ENCODE data around the gene RPS18.
A peak's percentile ranks its signal among the peaks of the same experiment; 100 is the strongest.
"Not testable (repeated sequence)": the region's sequence is repeated elsewhere in the genome, so short reads cannot be mapped to it uniquely, and the experiment has no call there.

The RPS18 gene

DNA sequence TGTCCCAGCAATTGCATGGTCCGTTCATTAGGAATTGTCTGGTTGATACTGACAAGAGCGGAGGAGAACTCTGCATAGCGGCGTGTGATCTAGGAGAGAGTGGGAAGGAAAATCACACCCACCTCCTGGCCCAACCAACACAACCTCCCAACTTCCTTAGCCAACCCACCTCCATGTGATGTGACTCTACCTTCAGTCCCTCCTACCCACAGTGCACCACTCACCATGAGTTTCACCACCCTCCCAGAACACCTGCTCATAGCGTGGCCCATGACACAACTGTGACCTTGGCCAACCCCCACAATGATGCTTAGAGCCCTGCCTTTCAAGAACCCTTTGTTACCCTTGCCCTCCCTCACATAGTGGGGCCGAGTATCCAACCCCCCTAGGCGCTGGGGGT, 7.9 kb upstream of the RPS18 start:
- no peak overlapping the region for H3K4me3 ChIP-seq (ENCODE audit: low read depth, low read length)
- no peak for DNase-seq (ENCODE audit: low read depth)

DNA sequence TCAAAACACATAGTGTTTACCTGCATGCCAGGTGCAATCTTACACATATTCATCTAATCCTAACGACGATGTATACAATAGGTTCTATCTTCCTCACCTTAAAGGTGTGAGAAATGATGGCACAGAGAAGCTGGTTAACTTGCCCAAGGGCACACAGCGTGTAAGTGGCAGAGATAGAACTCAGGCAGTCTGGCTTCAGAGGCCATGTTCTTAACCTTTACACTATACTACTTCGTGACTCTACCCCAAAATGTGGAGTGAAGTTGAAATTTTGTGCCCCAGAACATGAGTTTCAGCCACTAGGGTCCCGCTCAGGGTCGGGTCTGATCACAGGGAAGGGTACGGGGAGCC, 783 bp upstream of the RPS18 start:
- H3K4me3 ChIP-seq (ENCODE audit: low read depth, low read length), result peak overlapping the region; percentile 98
- no peak for DNase-seq (ENCODE audit: low read depth)

DNA sequence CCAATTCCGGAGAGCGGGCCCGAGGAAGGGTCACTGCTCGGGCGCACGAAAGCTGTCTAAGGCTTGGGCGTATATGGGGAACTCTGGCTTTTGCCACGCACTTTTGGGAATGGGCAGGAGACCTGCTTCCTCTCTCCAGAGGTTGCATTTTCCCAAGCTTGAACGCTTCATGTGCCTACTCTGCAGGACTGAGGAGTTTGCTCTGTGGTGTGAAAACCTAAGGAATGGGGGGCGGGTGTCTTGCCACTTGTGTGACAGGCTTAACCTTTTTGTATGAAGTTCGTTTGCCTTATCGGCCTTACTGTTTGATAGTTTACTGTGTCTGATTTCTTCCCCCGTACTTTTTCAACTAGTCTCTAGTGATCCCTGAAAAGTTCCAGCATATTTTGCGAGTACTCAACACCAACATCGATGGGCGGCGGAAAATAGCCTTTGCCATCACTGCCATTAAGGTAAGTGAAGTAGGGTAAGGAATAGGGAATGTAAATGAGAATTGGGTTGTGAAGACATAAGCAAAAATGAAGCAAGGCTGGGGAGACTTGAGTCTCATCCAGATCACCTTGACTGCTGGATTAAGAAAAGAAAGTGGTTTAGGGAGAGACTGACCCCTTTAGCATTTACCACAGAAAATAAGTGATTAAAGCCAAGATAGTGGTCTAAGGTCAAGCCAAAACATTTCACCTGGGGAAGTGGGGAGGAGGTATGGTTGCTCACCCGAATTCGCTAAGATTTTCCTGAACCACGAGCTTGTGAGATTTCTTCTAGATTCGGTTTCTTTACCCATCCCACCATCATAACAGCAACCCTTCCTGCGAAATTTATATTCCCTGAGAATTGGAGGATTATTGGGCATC, 627 bp downstream of the RPS18 start:
- H3K4me3 ChIP-seq (ENCODE audit: low read depth, low read length), result peak overlapping the region; percentile 98
- DNase-seq (ENCODE audit: low read depth), result no peak

DNA sequence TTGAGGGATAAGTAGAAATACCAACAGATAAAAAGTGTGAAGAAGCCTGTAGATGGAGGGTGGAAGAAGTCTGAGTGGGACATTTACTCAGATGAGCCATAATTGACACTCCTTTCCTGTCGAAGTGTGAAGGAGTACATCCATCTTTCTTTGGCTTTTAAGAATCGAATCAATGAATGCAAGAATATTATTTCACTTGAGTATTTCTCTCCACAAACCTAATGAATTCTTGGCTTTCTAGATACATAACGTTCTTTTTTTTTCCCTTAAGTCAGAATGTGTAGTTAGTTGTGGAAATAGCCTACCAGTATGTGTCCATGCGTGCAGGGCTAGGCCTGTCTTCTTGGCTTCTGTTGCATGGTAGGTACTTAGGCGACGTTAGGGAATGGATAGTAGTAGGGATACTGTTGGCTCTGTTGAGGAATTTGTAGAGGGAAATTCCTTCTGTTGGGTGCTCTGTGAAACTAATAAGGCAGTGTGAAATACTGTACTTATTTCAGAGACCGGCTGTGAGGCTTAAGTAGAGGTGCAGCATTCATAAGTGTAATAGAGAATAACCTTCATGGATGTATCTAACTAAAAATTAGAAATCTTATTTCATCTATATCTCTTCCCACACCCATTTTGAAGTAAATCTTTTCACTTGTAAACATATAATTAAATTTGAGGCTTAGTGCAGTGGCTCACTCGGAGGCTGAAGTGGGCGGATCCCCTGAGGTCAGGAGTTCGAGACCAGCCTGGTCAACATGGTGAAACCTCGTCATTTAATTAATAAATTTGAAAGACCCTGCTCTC, 1.5 kb downstream of the RPS18 start:
- peak overlapping the region; percentile 98 for H3K4me3 ChIP-seq (ENCODE audit: low read depth, low read length)
- no peak for DNase-seq (ENCODE audit: low read depth)

DNA sequence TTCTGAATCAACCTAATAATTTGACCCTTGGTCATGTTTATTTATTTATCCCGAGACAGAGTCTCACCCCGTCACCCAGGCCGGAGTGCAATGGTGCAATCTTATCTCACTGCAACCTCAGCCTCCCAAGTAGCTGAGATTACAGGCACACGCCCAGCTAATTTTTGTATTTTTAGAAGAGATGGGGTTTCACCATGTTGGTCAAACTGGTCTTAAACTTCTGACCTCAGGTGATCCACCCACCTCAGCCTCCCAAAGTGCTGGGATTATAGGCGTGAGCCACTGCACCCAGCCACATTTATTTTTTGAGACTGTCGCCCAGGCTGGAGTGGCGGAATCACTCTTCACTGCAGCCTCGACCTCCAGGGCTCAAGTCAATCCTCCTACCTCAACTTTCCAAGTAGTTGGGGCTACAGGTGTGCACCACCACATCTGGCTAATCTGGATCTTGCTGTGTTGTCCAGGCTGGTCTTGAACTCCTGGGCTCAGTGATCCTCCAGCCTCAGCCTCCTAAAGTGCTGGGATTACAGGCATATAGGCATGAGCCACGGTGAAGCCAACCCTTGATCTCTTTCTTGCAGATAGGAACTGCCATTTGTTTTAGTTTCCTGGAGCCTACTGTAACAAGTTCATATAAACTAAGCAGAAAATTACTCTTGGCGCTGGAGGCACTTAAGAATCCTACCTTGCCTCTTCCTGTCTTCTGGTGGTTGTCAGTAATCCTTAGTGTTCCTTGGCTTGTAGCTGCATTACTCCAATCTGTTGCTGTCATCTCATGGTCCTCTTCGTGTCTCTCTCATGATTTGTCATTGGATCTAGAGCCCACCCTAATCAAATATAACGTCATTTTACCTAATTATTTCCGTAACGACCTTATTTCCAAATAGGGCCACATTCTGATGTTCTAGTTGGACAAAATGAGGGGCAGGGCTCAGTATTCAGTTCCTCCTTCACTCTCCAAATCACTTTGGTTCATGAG, 2.3 kb downstream of the RPS18 start:
- DNase-seq (ENCODE audit: low read depth), result no peak
- H3K4me3 ChIP-seq (ENCODE audit: low read depth, low read length), result peak overlapping the region; percentile 98

DNA sequence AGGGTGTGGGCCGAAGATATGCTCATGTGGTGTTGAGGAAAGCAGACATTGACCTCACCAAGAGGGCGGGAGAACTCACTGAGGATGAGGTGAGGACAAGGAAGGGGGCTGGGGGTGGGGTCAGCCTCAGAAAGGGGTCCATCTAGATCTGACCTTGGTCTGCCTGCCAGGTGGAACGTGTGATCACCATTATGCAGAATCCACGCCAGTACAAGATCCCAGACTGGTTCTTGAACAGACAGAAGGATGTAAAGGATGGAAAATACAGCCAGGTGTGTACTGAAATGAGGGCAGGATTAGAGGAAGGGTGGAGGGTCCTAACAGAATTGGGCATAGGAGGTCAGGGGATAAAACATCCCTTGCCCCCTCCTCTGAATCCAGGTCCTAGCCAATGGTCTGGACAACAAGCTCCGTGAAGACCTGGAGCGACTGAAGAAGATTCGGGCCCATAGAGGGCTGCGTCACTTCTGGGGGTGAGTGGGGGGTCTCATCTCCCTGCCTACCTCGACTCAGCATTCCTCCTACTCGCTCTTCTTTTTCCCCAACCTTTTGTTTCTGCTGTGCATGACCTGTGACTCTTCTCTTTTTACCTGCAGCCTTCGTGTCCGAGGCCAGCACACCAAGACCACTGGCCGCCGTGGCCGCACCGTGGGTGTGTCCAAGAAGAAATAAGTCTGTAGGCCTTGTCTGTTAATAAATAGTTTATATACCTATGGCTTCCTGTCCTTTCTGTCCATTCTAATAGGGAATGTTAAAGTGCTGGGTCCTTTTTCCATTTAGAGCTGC, 4.1 kb downstream of the RPS18 start:
- H3K4me3 ChIP-seq (ENCODE audit: low read depth, low read length), result peak overlapping the region; percentile 43
- not testable (repeated sequence) for DNase-seq (ENCODE audit: low read depth)

DNA sequence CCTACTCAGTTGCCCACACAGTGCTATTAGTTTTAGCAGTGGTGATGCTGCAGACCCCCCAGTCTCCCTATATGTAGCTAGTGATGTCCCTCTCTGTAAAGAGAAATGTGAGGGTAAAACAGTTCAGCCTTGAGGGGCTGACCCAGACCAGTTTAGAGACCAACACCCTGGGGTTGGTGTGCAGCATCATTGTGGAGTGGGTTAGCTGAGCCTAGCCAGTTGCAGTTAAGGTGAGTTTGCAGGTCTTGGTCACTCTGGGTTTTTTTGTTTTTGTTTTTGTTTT, 4.6 kb downstream of the RPS18 start:
- no peak for DNase-seq (ENCODE audit: low read depth)
- peak overlapping the region; percentile 43 for H3K4me3 ChIP-seq (ENCODE audit: low read depth, low read length)

DNA sequence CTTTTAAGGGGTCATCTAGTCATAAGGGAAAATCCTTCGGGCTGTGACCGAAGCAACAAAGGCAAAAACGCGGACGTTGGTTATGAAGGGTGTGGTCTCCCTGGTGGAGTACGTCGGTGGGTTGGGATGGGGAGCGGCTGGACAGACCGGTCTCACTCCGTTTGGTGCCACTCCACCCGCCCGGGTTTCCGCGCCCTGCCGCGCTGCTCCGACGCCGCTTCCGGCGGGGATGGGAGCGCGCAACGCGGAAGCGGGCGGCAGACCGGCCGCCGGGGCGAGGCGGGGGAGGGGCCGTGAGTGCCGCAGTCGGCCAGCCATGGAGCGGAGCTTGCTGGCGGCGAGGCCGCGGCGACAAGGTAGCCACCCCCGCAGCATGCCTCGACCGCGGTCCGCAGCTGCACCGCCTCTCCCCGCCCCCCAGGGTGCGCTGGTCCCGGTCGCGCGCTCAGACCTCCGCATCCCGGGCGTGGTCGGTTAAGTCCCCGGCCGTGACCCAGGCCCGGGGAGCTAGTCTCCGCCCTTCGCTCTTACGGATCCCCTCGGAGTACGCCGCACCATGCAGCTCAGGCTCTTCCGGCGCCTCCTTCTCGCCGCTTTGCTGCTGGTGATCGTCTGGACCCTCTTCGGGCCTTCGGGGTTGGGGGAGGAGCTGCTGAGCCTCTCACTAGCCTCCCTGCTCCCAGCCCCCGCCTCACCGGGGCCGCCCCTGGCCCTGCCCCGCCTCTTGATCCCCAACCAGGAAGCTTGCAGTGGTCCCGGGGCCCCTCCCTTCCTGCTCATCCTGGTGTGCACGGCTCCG, 5.2 kb downstream of the RPS18 start, which contains the start of gene B3GALT4:
B3GALT4 (plus strand) TSS at position 260 of the 799 bp plus-strand sequence; CDS start at position 557, 297 bp downstream.
- peak within 1 kb of the TSS; percentile 43 for H3K4me3 ChIP-seq (ENCODE audit: low read depth, low read length)
- no peak for DNase-seq (ENCODE audit: low read depth)

DNA sequence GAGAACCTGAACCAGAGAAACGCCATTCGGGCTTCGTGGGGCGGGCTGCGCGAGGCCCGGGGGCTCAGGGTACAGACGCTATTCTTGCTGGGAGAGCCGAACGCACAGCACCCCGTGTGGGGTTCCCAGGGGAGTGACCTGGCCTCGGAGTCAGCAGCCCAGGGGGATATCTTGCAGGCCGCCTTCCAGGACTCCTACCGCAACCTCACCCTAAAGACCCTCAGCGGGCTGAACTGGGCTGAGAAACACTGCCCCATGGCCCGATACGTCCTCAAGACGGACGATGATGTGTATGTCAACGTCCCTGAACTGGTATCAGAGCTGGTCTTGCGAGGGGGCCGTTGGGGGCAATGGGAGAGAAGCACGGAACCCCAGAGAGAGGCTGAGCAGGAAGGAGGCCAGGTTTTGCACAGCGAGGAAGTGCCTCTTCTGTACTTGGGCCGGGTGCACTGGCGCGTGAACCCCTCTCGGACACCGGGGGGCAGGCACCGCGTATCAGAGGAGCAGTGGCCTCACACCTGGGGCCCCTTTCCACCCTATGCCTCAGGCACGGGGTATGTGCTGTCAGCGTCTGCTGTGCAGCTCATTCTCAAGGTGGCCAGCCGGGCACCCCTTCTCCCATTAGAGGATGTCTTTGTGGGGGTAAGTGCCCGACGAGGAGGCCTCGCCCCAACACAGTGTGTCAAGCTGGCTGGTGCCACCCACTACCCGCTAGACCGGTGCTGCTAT, 6.0 kb downstream of the RPS18 start:
- H3K4me3 ChIP-seq (ENCODE audit: low read depth, low read length), result peak overlapping the region; percentile 43
- no peak for DNase-seq (ENCODE audit: low read depth)

DNA sequence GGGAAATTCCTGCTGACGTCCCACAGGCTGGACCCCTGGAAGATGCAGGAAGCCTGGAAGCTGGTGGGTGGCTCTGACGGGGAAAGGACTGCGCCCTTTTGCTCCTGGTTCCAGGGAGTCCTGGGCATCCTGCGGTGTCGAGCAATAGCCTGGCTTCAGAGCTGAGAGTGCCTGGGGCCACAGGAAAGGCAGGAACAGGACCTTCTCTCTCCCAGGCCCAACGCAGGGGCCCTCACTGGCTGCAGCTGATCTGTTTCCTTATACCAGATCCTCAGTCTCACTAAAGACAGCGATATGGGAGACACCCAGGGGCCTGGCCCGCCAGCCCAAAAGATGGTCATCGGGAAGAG, 6.5 kb downstream of the RPS18 start:
- no peak overlapping the region for H3K4me3 ChIP-seq (ENCODE audit: low read depth, low read length)
- DNase-seq (ENCODE audit: low read depth), result no peak

DNA sequence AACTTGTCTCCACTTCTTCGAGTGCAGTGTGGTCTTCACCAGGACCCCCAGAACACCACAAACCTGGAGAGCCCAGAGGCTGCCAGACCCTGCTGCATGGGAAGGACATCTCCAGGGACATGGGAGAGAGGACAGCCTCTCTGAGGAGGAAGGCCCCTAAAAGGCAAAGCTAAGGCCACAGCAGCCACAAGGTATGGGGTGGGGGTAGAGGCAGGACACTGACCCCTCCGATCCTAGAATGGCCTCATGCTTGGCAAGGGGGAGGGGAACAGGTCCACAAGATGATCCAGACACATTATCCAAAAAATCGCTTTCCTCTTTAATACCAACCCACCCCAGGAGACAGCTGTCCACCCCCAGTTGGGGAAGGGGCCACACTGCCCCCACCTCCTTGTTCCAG, 6.9 kb downstream of the RPS18 start:
- DNase-seq (ENCODE audit: low read depth), result no peak
- H3K4me3 ChIP-seq (ENCODE audit: low read depth, low read length), result no peak overlapping the region

DNA sequence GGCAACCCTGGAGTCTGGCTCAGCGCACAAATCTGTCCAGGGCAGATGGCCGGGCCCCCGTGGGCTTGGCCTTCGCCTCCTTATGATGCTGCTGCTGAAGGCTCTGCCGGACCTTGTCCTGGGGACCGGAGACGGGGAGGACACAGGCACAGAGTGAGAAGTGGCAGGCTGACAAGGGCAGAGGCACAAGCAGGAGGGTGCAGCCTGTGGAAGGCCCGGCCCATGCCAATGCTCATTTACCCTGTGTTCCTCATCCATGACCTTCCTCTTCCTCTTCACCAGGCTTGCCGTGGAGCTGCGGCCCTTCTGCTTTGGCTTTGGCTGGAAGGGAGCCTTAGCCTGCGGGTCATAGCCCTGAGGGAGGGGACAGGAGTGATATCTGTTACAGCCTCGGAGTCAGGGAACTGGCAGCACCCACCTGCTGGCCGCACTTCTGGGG, 7.4 kb downstream of the RPS18 start:
- no peak for DNase-seq (ENCODE audit: low read depth)

DNA sequence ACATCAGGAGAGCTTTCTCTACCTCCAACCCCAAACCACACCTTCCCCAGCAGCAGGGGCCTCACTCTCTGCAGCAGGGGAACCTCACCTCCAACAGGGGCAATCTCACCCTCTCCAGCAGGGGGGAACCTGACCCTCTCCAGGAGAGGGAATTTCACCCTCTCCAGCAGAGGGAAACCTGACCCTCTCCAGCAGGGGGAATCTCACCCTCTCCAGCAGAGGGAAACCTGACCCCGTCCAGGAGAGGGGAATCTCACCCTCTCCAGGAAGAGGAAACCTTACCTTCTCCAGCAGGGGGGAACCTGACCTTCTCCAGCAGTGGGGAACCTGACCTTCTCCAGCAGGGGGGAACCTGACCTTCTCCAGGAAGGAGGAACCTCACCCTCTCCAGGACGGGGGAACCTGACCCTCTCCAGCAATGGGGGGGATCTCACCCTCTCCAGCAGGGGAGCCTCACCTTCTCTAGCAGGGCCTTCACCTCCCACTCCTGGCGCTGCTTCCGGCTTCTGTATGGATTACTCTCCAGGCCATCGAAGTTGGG, 8.2 kb downstream of the RPS18 start:
- H3K4me3 ChIP-seq (ENCODE audit: low read depth, low read length), result no peak overlapping the region
- DNase-seq (ENCODE audit: low read depth), result no peak

More for the DNA sequence above, 7.4 kb downstream of the RPS18 start:
- no peak overlapping the region for H3K4me3 ChIP-seq (ENCODE audit: low read depth, low read length)

DNA sequence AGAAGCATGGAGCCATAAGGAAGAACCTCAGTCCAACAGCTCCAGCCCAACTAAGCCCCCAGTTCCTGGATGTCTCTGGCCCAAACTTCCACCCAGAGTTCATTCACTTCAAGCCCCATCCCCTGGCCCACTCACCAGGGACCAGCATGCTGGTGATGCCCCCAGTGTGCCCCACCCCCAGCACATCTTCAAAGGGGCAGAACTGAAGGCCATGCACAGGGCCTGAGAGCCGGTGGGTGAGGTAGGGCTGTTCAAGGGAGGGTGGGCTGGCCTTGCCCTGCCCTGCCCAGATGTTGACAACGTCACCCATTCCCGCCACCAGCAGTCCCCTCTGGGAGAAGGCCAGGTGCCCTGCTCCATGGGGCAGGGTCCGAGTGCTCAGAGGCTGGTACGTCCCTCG, 8.7 kb downstream of the RPS18 start:
- H3K4me3 ChIP-seq (ENCODE audit: low read depth, low read length), result no peak overlapping the region

DNA sequence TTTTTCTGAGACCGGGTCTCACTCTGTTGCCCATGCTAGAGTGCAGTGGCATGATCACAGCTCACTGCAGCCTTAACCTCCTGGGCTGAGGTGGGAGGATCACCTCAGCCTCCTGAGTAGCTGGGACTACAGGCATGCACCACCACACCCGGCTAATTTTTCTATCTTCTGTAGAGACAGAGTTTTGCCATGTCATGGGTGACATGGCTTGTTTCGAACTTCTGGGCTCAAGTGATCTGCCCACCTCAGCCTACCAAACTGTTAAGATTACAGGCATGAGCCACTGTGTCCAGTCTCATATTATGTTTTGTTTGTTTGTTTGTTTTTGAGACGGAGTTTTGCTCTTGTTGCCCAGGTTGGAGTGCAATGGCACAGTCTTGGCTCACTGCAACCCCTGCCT, 13.3 kb downstream of the RPS18 start:
- not testable (repeated sequence) for DNase-seq (ENCODE audit: low read depth); H3K4me3 ChIP-seq (ENCODE audit: low read depth, low read length)

More for the DNA sequence above, 8.7 kb downstream of the RPS18 start:
- no peak for DNase-seq (ENCODE audit: low read depth)

DNA sequence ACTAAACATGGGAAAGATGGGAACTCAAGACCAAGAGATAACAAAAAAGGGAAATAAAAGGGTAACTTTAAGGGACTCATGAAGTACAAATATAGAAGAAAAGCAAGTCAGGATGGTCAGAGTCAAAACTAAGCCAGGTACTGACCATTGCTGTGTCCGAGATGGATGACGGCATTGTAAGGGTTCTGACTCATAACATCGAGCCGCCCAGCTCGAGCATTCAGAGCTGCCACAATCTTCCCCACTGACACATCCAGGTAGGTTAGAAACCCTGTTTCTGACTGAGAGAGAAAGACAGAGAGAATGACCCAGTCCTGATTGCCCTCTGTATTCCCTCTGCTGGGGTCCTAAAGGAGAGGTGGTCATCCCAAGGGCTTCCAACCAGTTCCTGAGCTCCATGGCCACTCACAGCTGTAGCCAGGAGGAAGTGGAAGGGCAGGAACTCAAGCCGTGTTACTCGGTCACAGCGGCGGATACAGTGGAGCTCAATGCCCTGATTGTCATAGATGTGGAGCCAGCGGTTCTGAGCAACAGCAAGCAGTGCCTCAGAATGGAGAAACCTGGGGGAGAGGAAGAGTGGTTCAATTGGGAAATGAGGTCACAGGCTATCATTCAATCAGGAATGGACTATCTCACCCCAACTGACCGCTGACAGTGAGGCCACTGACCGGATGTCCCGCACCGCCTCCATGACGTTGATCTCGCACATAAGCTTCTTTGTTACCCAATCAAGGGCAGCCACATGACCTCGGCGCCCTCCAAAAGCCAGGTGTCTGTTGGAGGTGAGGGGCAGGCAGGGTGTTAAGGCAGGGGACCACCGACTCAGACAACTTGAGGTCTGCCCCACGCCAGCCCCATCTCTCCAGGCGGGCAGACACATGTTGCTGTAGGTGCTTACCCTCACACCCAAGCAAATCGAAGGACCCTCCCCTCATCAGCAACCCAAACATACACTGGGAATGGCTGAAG, 15.4 kb downstream of the RPS18 start:
- no peak overlapping the region for H3K4me3 ChIP-seq (ENCODE audit: low read depth, low read length)
- DNase-seq (ENCODE audit: low read depth), result no peak

All from skeletal muscle cell (primary cell).